NK-92 (cell line): ENCODE results near the gene SELENOP.
"Not testable (repeated sequence)": the region's sequence is repeated elsewhere in the genome, so short reads cannot be mapped to it uniquely, and the experiment has no call there.

ENCODE experiments used
- DNase-seq: peaks from one replicate; lab custom pipeline; 2025; ENCODE audit not compliant: unreplicated experiment; lab: John Stamatoyannopoulos, UW

Gene SELENOP

GRCh38 chr5:42811591-42812446, at the start of gene SELENOP:
TSS of gene SELENOP (minus strand) at chr5:42811892. CDS start at chr5:42808353, 3,539 bp downstream.
- DNase-seq = no peak

- DNase-seq = no peak
Observed at GRCh38 chr5:42858687-42859086, 47.0 kb upstream of the SELENOP start.

- no peak for DNase-seq
Observed at GRCh38 chr5:42858031-42858643, 46.4 kb upstream of the SELENOP start.

GRCh38 chr5:42855811-42856210, 44.1 kb upstream of the SELENOP start:
- DNase-seq = no peak

GRCh38 chr5:42855386-42855785, 43.7 kb upstream of the SELENOP start:
- no peak for DNase-seq

- DNase-seq = no peak
Observed at GRCh38 chr5:42854795-42855194, 43.1 kb upstream of the SELENOP start.

GRCh38 chr5:42852826-42853225, 41.1 kb upstream of the SELENOP start:
- DNase-seq = no peak

GRCh38 chr5:42851481-42851880, 39.8 kb upstream of the SELENOP start:
- DNase-seq = no peak

- DNase-seq = no peak
Observed at GRCh38 chr5:42848545-42848944, 36.9 kb upstream of the SELENOP start.

GRCh38 chr5:42844408-42844807, 32.7 kb upstream of the SELENOP start:
- DNase-seq = not testable (repeated sequence)

GRCh38 chr5:42843675-42844292, 32.1 kb upstream of the SELENOP start:
- DNase-seq = no peak

- DNase-seq = no peak
Observed at GRCh38 chr5:42842921-42843641, 31.4 kb upstream of the SELENOP start.

- DNase-seq = no peak
Observed at GRCh38 chr5:42840842-42841567, 29.3 kb upstream of the SELENOP start.

GRCh38 chr5:42840269-42840668, 28.6 kb upstream of the SELENOP start:
- DNase-seq = no peak

- DNase-seq = no peak
Observed at GRCh38 chr5:42839196-42839595, 27.5 kb upstream of the SELENOP start.

- no peak for DNase-seq
Observed at GRCh38 chr5:42837601-42838000, 25.9 kb upstream of the SELENOP start.

GRCh38 chr5:42836070-42836769, 24.5 kb upstream of the SELENOP start:
- no peak for DNase-seq

GRCh38 chr5:42832060-42832459, 20.4 kb upstream of the SELENOP start:
- no peak for DNase-seq

- no peak for DNase-seq
Observed at GRCh38 chr5:42830924-42831323, 19.2 kb upstream of the SELENOP start.

- no peak for DNase-seq
Observed at GRCh38 chr5:42828671-42829070, 17.0 kb upstream of the SELENOP start.
